ENCODE results near the gene THADA. TPM values are rescaled to one million over a fixed set of nuclear protein-coding genes. Genes with fewer than 3 reads are reported as not detected.

Gene THADA
- total RNA-seq, 1 donor from 2014 or later: 51.4 TPM

GRCh38 chr2:43458014-43458628 is 137.7 kb downstream of the THADA start:
- H3K4me1 Mint-ChIP-seq: peaks cover 39% of the 10 kb centered on the region
- ChIA-PET POLR2A (no interaction called here), CTCF (no interaction called here)
- intact Hi-C loops (cut with micrococcal nuclease): no loop called here
- H3K36me3 Mint-ChIP-seq (ENCODE audit: low read depth): peaks cover 25% of the 10 kb centered on the region
- no peak overlapping the region for H3K27ac Mint-ChIP-seq
- DNase-seq (no peak), ATAC-seq (ENCODE audit: low read depth) (no peak)
- no peaks in the 10 kb centered on the region for H3K9me3 Mint-ChIP-seq
- H3K27me3 Mint-ChIP-seq: no peaks in the 10 kb centered on the region
- no peak overlapping the region for H3K4me3 Mint-ChIP-seq
- TF ChIP-seq CTCF (IDR thresholded peaks at IDR 0.05): no peak

- peaks cover 44% of the 10 kb centered on the region for H3K36me3 Mint-ChIP-seq (ENCODE audit: low read depth)
- POLR2A ChIA-PET: interaction anchor here (0.5 kb wide), 1 partner anchor 220 kb away, joined by 3 read pairs; no protein-coding TSS in a partner anchor
- H3K4me3 Mint-ChIP-seq: no peak overlapping the region
Measured at GRCh38 chr2:43455731-43456642, 139.9 kb downstream of the THADA start.

GRCh38 chr2:43455296-43455695 is 140.5 kb downstream of the THADA start:
- Mint-ChIP-seq H3K36me3 (ENCODE audit: low read depth) (peaks cover 42% of the 10 kb centered on the region), H3K4me1 (peaks cover 17% of the 10 kb centered on the region), H3K27ac (no peak overlapping the region), H3K9me3 (peaks cover 8% of the 10 kb centered on the region), H3K27me3 (no peaks in the 10 kb centered on the region), H3K4me3 (no peak overlapping the region)
- no peak for ATAC-seq (ENCODE audit: low read depth)
- CTCF ChIA-PET: no interaction called here
- no peak for TF ChIP-seq CTCF (IDR thresholded peaks at IDR 0.05)
- POLR2A ChIA-PET: no interaction called here
- intact Hi-C loops (cut with micrococcal nuclease): no loop called here
- DNase-seq: no peak

More at GRCh38 chr2:43455731-43456642, 139.9 kb downstream of the THADA start:
- Mint-ChIP-seq H3K27me3 (no peaks in the 10 kb centered on the region), H3K9me3 (peaks cover 5% of the 10 kb centered on the region), H3K27ac (no peak overlapping the region), H3K4me1 (peaks cover 24% of the 10 kb centered on the region)
- no peak for TF ChIP-seq CTCF (IDR thresholded peaks at IDR 0.05)
- CTCF ChIA-PET: no interaction called here
- DNase-seq (no peak), ATAC-seq (ENCODE audit: low read depth) (no peak)
- intact Hi-C loops (cut with micrococcal nuclease): no loop called here

GRCh38 chr2:43454791-43455190 is 141.0 kb downstream of the THADA start:
- Mint-ChIP-seq H3K9me3 (peaks cover 8% of the 10 kb centered on the region), H3K27ac (no peak overlapping the region)
- POLR2A ChIA-PET: no interaction called here

More at GRCh38 chr2:43454791-43455190, 141.0 kb downstream of the THADA start:
- no peak for DNase-seq
- intact Hi-C loops (cut with micrococcal nuclease): no loop called here
- no peak for TF ChIP-seq CTCF (IDR thresholded peaks at IDR 0.05)
- no peak overlapping the region for H3K4me3 Mint-ChIP-seq
- ATAC-seq (ENCODE audit: low read depth): no peak
- CTCF ChIA-PET: no interaction called here
- H3K27me3 Mint-ChIP-seq: no peaks in the 10 kb centered on the region
- H3K36me3 Mint-ChIP-seq (ENCODE audit: low read depth): peaks cover 43% of the 10 kb centered on the region
- H3K4me1 Mint-ChIP-seq: peaks cover 15% of the 10 kb centered on the region

Measured in activated B cell treated with CpG ODN at 0.5 μM for 24 hours (primary cell).